ENCODE data around the gene CTXN3.

Gene CTXN3

DNA sequence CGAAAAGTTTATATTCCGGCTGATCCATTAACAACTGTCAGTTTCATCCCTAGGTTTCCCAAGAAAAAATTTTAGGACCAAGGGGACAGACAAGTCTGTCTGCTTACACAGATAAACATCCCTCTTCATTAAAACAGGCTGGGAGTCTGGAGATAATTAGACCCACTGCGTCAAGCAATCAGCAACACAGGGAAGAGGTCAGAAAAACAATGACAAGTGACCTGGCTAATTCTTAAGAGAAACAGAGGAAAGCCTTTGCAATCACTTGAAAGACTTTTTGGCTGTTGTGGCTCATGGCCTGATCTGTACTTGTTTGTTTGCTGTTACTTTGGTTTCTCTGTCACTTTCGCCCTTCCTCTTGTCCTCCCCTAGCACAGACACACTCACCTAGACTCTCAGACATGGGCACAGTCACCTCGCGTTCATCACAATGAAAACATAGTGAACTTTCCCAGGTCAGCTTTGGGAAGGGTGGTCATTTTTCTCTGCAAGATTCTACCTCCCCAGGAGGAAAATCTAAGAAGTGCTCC, 51.4 kb downstream of the CTXN3 start:
- DNase-seq: no peak

DNA sequence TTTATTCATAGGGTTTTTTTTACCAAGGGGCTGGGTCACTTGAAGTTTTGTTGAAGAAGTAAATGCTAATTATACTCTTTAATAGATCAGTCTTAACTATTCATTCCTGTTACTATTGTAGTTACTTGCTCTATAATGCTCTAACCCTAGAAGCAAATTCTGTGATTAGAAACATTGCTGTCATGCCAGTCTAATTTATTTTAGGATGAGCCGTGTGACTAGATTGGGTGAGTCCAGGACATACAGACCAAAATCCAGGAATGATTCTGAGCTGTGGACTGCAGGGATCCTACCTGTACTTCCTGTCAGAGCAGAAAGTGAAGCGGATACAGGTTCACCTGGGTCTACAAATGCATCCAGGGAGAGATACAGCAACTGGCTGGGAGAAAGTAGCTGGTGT, 53.6 kb downstream of the CTXN3 start:
- no peak for DNase-seq

DNA sequence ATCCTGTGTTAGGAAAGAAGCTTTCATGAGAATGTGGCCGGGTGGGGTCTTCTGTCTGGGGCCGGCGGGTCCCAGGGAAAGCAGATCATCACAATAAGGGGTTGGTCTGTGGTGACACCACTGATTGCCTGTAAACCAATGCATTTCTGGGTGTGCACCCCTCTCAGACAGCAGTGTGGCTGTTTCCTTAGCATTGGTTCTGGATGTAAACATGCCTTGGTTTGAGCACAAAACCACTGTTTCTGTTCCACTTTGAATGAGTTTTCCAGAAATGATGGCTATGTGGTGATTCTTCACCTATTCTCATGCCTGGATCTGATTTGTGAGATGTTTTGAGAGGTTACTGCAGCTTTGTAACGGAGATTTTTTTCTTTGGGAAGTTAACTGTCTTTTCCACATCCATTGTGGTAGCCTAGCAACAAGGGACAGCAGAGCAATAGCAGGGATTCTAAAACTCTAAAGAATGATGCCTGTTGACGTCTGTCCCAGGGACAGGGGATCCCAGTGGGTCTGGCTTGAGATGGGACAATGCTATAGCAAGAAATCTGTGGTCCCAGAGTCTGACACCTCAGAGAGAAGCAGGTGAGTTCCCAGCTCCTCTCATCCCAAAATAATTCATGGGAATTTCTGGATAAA, 54.2 kb downstream of the CTXN3 start, which contains the start of gene CCDC192:
Gene CCDC192 (plus strand): TSS at position 466 of the 636 bp plus-strand sequence. CDS start 55 bp downstream, at position 521.
- no peak for DNase-seq

- no peak for DNase-seq
These were observed 56.4 kb downstream of the CTXN3 start for GRCh38 chr5:127705120-127705892.

GRCh38 chr5:127706691-127707090, 57.8 kb downstream of the CTXN3 start:
- no peak for DNase-seq

DNA sequence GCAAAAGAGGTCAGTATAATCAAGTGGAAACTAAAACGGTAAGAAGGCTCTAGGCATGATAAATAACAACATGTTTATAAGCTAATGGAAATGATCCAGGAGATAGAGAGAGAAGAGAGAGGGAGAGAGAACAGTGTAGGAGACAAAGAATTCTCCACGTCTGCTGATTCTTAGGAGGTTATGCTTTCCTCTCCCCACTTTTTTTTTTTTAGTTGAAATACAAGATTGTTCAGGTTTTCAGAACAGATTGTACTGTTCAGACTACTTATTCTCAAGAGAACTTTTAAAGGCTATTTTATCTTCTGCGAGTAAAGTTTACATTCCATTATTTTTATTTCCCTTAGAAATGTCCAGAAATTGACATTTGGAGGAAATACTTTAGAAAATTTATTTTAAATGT, 58.3 kb downstream of the CTXN3 start:
- DNase-seq: no peak

All from stimulated activated CD4-positive, alpha-beta T cell treated with anti-CD3 and anti-CD28 coated beads, Interleukin-12 subunit alpha, Interleukin-12 subunit beta, amount 100 ng/mL, for 4 hours (primary cell).